HG03135 (cell line): Measurements from ENCODE around the gene CCDC141.
"Not testable (repeated sequence)": the region's sequence is repeated elsewhere in the genome, so short reads cannot be mapped to it uniquely, and the experiment has no call there.

ENCODE experiments used
- ATAC-seq: cut with Tn5 transposase; IDR thresholded peaks from one replicate; pipeline ENCODE4 v1.9.1; 2021; ENCODE audit warnings: mild to moderate bottlenecking, moderate library complexity; ENCODE audit not compliant: unreplicated experiment

The CCDC141 gene

GRCh38 chr2:179037807-179038206, 12.1 kb downstream of the CCDC141 start:
- ATAC-seq, result no peak

- ATAC-seq, result no peak
Observed at GRCh38 chr2:179036353-179036905, 13.5 kb downstream of the CCDC141 start.

GRCh38 chr2:179031731-179032408, 18.1 kb downstream of the CCDC141 start:
- ATAC-seq, result peak; percentile 98

GRCh38 chr2:179024445-179024844, 25.5 kb downstream of the CCDC141 start:
- no peak for ATAC-seq

- no peak for ATAC-seq
Observed at GRCh38 chr2:179022685-179023084, 27.3 kb downstream of the CCDC141 start.

GRCh38 chr2:179021258-179021657, 28.7 kb downstream of the CCDC141 start:
- ATAC-seq, result peak; percentile 59

- ATAC-seq, result peak; percentile 57
Observed at GRCh38 chr2:179020156-179020750, 29.7 kb downstream of the CCDC141 start.

- no peak for ATAC-seq
Observed at GRCh38 chr2:179019260-179019659, 30.7 kb downstream of the CCDC141 start.

- no peak for ATAC-seq
Observed at GRCh38 chr2:179017773-179018357, 32.1 kb downstream of the CCDC141 start.

- ATAC-seq, result not testable (repeated sequence)
Observed at GRCh38 chr2:179014189-179014588, 35.7 kb downstream of the CCDC141 start.

- ATAC-seq, result no peak
Observed at GRCh38 chr2:179005976-179006375, 44.0 kb downstream of the CCDC141 start.

GRCh38 chr2:178999476-178999875, 50.5 kb downstream of the CCDC141 start:
- ATAC-seq, result no peak

- ATAC-seq, result no peak
Observed at GRCh38 chr2:178998539-178998938, 51.4 kb downstream of the CCDC141 start.

GRCh38 chr2:178997477-178997876, 52.5 kb downstream of the CCDC141 start:
- no peak for ATAC-seq

- ATAC-seq, result no peak
Observed at GRCh38 chr2:178997067-178997466, 52.9 kb downstream of the CCDC141 start.

- ATAC-seq, result no peak
Observed at GRCh38 chr2:178994264-178994663, 55.7 kb downstream of the CCDC141 start.

GRCh38 chr2:178993788-178994187, 56.1 kb downstream of the CCDC141 start:
- ATAC-seq, result no peak

GRCh38 chr2:178992719-178993118, 57.2 kb downstream of the CCDC141 start:
- ATAC-seq, result not testable (repeated sequence)

- peak; percentile 90 for ATAC-seq
Observed at GRCh38 chr2:178990533-178991241, 59.2 kb downstream of the CCDC141 start.

GRCh38 chr2:178989424-178989823, 60.5 kb downstream of the CCDC141 start:
- not testable (repeated sequence) for ATAC-seq

- not testable (repeated sequence) for ATAC-seq
Observed at GRCh38 chr2:178982652-178983051, 67.3 kb downstream of the CCDC141 start.
